ENCODE results near the gene VEGFC. TPM values are rescaled to one million over a fixed set of nuclear protein-coding genes. Genes with fewer than 3 reads are reported as not detected.
A peak's percentile ranks its signal among the peaks of the same experiment; 100 is the strongest.

The VEGFC gene
- total RNA-seq, 4 donors from 2014 or later: 2.6 to 14.9 (median 5.4) TPM

DNA sequence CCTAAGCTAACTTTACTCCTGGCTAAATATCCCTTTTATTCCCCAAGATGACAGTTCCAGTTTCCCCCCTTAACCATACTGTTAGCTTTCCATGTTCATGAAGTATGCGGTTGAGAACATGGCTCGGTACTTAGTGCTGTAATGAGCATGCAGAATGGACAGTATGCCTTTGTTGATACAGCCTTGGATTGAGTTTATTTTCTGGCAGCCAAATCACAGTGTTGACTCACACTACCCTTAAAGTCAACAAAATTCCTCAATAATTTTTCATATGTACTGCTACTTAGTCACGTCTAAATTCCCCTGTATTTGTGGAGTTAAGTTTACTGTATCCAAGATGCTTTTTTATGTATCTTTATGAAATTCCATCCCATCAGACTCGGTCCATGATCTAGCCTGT is 1.4 kb upstream of the VEGFC start:
- H3K36me3 ChIP-seq: no peaks in the 10 kb centered on the region
- H3K4me1 ChIP-seq: peaks cover 0 to 3% (median 0%) of the 10 kb centered on the region in 4 donors
- TF ChIP-seq POLR2A (IDR thresholded peaks at IDR 0.05): no peak
- TF ChIP-seq, protein P1, sequence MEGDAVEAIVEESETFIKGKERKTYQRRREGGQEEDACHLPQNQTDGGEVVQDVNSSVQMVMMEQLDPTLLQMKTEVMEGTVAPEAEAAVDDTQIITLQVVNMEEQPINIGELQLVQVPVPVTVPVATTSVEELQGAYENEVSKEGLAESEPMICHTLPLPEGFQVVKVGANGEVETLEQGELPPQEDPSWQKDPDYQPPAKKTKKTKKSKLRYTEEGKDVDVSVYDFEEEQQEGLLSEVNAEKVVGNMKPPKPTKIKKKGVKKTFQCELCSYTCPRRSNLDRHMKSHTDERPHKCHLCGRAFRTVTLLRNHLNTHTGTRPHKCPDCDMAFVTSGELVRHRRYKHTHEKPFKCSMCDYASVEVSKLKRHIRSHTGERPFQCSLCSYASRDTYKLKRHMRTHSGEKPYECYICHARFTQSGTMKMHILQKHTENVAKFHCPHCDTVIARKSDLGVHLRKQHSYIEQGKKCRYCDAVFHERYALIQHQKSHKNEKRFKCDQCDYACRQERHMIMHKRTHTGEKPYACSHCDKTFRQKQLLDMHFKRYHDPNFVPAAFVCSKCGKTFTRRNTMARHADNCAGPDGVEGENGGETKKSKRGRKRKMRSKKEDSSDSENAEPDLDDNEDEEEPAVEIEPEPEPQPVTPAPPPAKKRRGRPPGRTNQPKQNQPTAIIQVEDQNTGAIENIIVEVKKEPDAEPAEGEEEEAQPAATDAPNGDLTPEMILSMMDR (IDR thresholded peaks at IDR 0.05): no peak
- peaks cover 0 to 6% of the 10 kb centered on the region in 2 donors for H3K27me3 ChIP-seq
- H3K9me3 ChIP-seq: no peaks in the 10 kb centered on the region
- no peak for DNase-seq
- H3K4me3 ChIP-seq: no peak overlapping the region
- peak overlapping the region in 1 of 4 donors; percentile 25 for H3K27ac ChIP-seq

DNA sequence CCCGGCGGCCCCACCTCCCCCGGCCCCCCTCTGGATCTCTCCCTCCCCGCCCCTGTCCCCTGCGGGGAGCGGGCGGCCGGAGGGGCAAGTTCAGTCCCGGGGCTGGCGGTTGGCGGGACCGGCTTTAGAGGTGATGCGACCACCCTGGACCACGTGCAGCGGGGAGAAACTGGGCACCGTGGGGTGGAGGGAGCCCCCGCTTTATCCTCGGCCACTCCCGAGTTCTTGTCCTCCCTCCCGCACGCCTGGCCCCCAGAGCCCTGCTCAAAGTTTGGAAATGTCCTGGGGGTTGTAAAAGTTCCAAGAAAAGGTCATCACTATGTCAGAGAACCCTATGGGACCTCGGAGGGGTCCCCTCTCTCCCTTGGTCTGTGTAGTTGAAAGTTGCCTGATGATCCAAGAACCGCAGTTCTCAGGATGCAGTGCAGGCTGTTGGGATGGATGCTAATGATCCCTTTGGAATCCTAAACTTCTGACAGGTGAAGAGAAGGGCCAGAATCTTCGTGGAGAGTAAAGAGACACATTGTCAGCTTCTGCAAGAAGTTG is 411 bp upstream of the VEGFC start:
- peaks cover 0 to 6% of the 10 kb centered on the region in 2 donors for H3K27me3 ChIP-seq
- no peaks in the 10 kb centered on the region for H3K36me3 ChIP-seq
- no peak for DNase-seq
- TF ChIP-seq POLR2A (IDR thresholded peaks at IDR 0.05): no peak
- TF ChIP-seq, protein P1 (IDR thresholded peaks at IDR 0.05): no peak
- H3K9me3 ChIP-seq: no peaks in the 10 kb centered on the region
- peak overlapping the region in 3 of 4 donors; percentile 42 to 58 (median 44) for H3K27ac ChIP-seq
- peak overlapping the region; percentile 3 to 63 (median 38) for H3K4me3 ChIP-seq
- H3K4me1 ChIP-seq: peaks cover 0 to 3% (median 0%) of the 10 kb centered on the region in 4 donors

DNA sequence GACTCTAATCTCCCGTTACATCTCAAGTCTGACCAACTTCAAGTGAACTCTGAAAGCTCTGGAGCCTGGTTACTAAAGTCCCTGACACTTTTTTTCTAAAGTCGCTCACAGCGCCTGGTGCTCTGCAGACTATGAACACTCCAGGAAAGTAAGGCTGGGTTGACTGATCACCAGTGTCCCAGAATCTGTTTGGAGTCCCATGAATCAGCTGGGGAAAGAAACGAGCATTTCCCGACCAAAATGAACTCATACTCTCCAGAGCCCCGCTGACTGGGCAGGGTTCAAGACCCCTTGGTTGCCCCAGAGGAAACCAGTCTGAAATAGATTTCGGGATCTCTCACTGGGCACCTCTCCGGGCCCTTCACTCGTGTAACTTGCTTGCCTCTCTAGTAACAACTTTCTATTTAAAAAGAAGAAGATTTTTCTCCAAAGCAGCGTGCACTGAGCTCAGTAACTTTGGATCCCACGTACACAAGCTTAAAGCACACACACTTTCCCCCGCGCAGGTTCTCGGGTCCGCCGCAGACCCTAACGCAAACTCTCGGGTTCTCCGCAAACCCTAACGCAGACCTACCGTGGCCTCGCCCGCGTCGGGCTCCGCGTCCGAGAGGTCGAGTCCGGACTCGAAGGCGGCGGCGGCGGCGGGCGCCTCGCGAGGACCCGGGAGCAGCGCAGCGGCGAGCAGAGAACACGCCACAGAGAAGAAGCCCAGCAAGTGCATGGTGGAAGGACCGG is 964 bp downstream of the VEGFC start:
- DNase-seq: no peak
- Histone ChIP-seq H3K4me3 (peak overlapping the region; percentile 32 to 63 (median 51)), H3K27ac (peak overlapping the region; percentile 44 to 77 (median 65)), H3K9me3 (no peaks in the 10 kb centered on the region), H3K4me1 (peaks cover 0 to 3% (median 0%) of the 10 kb centered on the region in 4 donors), H3K27me3 (peaks cover 0 to 6% of the 10 kb centered on the region in 2 donors), H3K36me3 (no peaks in the 10 kb centered on the region)
- TF ChIP-seq, protein P1 (IDR thresholded peaks at IDR 0.05): no peak
- TF ChIP-seq POLR2A (IDR thresholded peaks at IDR 0.05): no peak

DNA sequence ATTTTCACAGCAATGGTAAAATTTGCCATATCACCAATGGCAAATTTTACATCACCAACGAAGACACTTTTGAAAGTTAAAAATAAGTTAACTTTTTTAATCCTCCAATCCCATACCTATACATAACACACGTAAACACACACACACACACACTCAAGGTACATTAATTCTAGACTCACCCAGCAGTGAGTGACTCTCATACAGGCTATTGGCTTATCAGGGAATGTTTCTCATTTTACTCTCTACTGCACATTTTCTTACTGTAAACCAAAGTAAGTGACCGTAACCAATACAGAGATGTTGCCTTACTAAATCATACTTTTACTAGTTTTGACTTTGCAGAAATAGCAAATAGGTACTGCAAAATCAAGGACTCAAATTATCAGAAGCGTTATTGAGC is 2.3 kb downstream of the VEGFC start:
- peak overlapping the region in 1 of 4 donors; percentile 63 for H3K4me3 ChIP-seq
- H3K27me3 ChIP-seq: peaks cover 0 to 6% of the 10 kb centered on the region in 2 donors
- TF ChIP-seq POLR2A (IDR thresholded peaks at IDR 0.05): no peak
- TF ChIP-seq, protein P1 (IDR thresholded peaks at IDR 0.05): no peak
- no peaks in the 10 kb centered on the region for H3K9me3 ChIP-seq
- no peaks in the 10 kb centered on the region for H3K36me3 ChIP-seq
- H3K4me1 ChIP-seq: peaks cover 0 to 3% (median 0%) of the 10 kb centered on the region in 4 donors
- DNase-seq: no peak
- H3K27ac ChIP-seq: no peak overlapping the region

DNA sequence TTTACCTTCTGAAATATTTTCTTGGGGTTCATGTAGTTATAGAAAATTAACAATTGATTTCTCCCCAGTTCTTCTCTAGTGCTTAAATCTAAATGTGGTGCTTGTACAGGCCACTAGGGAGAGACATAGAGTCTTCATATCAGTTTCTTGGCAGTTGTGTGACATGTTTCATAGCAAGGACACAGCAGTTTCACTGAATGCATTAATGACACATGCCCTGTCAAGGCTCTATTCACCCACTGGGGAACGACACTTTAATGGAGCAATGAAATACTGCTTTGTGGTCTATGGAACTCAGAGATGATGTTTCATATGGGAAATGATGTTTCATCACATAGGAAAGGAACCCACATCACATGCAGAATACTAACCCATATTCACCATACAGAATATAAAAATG is 2.8 kb downstream of the VEGFC start:
- Histone ChIP-seq H3K27me3 (peaks cover 0 to 6% of the 10 kb centered on the region in 2 donors), H3K4me1 (peaks cover 0 to 3% (median 0%) of the 10 kb centered on the region in 4 donors), H3K27ac (no peak overlapping the region), H3K4me3 (peak overlapping the region in 1 of 4 donors; percentile 63), H3K9me3 (no peaks in the 10 kb centered on the region), H3K36me3 (no peaks in the 10 kb centered on the region)
- DNase-seq: no peak
- no peak for TF ChIP-seq POLR2A (IDR thresholded peaks at IDR 0.05)
- TF ChIP-seq, protein P1 (IDR thresholded peaks at IDR 0.05): peak in 4 of 6 experiments; percentile 19 to 44 (median 35)

Measured in Peyer's patch (tissue), 4 donors.